HG02588 (cell line): ENCODE data around the gene LTB4R2.

Source experiments
- ATAC-seq: cut with Tn5 transposase; IDR thresholded peaks from one replicate; pipeline ENCODE4 v1.9.1; 2021; ENCODE audit warnings: mild to moderate bottlenecking, moderate library complexity; ENCODE audit not compliant: unreplicated experiment

The LTB4R2 gene

DNA sequence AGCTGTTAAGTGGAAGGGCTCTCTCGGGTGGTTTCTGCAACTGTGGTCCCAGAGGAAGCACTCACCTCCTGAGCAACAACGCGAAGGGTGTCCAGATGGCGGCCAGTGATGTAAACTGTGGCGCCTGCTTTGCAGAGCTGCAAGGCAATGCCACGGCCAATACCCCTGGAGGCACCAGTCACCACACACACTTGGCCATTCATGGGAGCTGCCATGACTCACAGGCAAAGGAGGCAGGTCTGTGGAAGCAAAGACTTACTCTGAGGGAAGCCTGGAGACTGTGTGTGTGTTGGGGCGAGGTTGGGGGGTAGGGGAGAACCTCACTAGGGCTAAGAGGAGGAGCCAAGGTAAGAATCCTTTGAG, 11.1 kb upstream of the LTB4R2 start:
- no peak for ATAC-seq

DNA sequence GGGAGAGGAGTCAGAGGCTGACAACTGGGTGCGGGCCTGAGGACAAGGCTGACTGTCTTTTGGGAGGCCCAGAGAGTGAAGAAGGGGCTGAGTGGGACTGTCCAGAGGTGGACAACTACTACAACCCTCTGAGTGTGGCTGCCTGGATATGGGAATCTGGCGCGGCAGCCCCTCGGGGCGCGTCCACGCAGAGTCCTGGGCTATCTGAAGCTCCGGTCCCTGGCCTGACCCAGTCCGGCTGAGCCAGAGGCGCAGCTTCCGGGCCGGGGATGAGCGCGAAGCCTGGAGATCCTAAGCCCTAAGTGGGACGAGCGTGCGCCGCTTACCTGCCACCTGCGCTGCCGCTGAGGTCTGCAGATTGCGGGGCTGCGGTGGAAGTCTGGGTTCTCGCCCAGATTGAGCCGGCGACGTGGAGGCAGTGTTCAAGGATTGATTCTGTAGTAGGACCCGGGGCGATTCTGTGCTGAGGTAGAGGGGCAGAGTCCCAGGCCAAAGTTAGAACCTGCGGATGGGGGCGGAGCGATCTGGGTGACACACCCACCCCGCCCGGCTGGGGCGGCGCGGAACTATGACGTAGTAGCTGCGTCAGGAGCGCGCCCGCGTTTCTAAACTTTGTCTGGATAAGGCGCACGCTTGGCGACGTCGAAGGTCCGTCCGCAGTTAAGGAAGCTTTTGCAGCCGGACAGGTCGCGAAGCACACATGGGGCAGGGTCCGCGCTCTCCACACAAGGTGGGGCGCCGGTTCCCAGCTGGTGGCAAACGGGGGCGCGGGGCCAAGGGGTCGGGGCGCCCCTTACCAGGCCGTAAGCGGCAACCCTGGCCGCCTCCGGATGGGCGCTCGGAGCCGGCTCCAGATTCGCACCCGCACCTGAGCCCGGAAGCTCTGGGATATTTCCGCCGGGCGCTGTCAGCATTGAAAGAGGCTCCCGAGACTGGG, 10.4 kb upstream of the LTB4R2 start, which contains the start of the genes DHRS1 and NOP9:
DHRS1 (minus strand) TSS at position 526 of the 937 bp plus-strand sequence. CDS start 674 bp downstream, outside the sequence.
NOP9 (plus strand) TSS at position 596 of the 937 bp plus-strand sequence; CDS start at position 701, 105 bp downstream.
- ATAC-seq: peak; percentile 59

DNA sequence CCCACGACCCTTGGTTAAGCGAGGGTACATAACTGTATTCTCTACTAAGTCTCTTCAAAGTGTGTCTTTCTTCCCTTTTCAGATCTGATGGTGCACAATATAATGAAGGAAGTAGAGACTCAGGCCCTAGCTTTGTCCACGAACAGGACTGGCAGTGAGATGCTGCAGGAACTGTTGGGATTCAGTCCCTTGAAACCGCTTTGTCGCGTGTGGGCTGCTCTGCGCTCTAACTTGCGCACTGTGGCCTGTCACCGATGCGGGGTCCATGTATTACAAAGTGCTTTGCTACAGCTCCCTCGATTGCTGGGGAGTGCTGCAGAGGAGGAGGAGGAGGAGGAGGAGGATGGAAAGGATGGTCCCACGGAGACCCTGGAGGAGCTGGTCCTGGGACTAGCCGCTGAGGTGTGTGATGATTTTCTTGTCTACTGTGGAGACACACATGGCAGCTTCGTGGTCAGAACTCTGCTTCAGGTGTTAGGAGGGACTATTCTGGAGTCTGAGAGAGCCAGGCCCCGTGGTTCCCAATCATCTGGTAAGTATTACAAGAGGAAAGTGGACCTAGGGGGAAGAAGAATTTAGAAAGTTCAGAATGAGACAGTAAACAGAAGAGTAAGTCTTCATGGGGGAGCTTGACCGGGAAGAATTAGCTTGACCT, 9.5 kb upstream of the LTB4R2 start:
- no peak for ATAC-seq

DNA sequence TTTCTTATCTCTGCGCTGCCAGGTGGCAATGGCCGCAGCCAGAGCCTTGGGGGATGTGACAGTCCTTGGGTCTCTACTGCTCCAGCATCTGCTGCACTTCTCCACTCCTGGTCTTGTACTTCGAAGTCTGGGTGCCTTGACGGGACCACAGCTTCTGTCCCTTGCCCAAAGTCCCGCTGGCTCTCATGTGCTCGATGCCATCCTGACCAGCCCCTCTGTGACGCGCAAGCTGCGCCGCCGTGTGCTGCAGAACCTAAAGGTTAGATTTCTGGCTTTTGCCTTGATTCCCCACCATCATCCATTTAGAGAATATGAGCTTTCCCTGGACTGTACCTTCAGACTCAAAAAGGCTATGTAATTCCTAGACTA, 5.9 kb upstream of the LTB4R2 start:
- no peak for ATAC-seq

DNA sequence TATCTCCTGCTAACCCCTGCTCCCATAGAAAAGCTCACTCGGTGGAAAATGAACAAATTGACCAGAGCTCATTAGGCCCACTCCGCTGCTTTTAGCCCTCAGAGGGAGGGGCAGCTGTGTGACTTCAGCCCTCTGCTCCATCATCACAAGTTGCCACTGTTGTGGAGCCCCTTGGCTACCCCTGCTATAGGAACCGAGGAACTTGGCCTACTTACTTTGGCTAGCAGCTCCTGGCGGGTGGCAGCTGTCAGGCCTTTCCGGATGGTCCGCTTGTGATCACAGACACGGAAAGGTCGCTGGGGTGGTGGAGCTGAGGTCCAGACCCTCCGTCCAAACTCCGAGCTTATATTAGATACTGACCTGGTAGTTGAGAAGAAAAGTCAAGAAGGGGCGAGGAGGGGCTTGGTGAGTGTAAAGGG, 2.8 kb upstream of the LTB4R2 start:
- no peak for ATAC-seq

DNA sequence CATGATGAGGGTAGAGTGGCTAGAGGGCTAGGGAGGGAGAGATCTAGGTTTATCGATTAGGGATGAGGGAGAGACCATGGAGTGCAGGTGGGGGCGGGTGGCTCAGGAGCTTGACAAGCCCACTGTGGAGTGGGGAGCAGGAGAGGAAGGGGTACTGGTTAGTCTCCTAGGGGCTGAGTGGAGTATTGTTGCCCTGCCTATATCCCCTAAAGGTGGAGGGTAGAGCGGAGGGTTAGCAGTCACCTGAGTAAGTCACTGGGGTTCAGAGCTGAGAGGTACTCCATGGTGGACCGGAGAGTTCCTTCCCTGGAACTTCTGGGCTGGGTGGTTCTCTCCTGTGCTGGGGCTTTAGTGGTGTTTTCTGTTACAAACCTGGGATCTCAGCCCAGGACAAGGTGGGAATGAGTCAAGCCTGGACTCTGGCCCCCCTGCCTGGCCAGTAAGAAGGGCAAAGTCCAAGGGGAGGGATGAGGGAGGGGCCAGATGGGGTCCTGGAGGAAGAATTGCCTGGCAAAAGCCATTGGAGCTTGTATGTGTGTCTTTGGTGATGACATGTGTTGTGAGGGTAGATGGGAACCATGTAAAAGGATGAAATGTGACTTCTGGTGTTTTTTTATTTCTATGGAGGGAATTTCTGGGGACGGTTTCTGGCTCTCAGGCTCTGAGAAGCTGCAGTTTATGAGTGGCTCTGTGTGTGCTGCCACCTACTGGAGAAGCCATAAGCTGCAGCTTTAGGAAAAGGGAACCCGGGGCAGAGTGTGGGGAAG, 2.2 kb upstream of the LTB4R2 start, which contains the start of gene CIDEB:
CIDEB (minus strand) TSS at position 403 of the 767 bp plus-strand sequence; CDS start at position 284, 119 bp downstream.
- no peak for ATAC-seq

DNA sequence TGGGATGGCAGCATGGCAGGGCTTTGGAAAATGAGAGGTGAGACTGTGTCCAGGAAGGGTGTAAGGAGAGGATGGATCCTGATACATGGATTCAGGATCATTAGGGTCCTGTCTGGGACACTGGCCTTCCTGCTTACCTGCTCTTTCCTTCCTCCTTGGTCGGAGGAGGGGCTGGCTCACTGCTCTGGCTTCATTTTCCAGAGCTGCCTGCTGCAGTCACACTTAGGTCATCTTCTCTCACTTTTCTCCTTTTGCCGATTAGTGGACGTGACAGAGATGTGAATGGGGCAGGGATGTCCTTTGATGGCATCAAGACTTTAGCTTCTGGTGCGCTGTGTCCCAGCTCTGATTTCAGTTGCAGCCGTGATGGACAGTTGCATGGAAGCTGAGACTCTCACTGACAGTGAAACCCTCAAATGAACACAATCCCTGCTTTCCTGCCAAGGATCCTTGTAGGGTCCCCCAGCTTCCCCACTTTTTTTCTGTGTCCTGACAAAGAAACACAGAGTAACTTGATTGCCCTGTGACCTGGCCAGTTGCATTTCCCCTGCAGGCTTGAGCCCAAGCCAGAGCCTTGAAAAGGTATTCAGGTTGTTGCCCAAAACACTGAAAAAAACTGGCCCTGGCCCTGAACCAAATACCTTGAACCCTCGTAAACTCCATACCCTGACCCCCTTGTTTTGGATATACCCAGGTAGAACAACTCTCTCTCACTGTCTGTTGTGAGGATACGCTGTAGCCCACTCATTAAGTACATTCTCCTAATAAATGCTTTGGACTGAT, 1.4 kb upstream of the LTB4R2 start:
- no peak for ATAC-seq

DNA sequence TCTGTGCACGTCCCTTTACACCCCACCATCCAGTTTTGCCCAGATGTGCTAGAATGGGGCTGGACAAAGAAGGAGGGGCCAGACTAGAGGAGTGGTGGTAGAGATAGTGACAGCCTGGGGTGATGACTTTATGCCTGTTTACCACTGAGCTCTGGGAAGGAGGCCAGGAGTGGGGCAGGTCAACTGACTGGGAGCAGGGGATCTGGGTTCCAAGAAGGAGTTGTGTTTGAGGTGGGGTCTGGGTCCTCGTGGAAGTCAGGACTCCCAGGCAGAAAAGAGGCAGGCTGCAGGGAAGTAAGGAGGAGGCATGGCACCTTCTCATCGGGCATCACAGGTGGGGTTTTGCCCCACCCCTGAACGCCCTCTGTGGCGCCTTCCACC, 315 bp downstream of the LTB4R2 start:
- ATAC-seq: no peak

DNA sequence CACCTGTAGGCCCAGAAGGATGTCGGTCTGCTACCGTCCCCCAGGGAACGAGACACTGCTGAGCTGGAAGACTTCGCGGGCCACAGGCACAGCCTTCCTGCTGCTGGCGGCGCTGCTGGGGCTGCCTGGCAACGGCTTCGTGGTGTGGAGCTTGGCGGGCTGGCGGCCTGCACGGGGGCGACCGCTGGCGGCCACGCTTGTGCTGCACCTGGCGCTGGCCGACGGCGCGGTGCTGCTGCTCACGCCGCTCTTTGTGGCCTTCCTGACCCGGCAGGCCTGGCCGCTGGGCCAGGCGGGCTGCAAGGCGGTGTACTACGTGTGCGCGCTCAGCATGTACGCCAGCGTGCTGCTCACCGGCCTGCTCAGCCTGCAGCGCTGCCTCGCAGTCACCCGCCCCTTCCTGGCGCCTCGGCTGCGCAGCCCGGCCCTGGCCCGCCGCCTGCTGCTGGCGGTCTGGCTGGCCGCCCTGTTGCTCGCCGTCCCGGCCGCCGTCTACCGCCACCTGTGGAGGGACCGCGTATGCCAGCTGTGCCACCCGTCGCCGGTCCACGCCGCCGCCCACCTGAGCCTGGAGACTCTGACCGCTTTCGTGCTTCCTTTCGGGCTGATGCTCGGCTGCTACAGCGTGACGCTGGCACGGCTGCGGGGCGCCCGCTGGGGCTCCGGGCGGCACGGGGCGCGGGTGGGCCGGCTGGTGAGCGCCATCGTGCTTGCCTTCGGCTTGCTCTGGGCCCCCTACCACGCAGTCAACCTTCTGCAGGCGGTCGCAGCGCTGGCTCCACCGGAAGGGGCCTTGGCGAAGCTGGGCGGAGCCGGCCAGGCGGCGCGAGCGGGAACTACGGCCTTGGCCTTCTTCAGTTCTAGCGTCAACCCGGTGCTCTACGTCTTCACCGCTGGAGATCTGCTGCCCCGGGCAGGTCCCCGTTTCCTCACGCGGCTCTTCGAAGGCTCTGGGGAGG, 985 bp downstream of the LTB4R2 start, which contains the start of gene LTB4R:
LTB4R (plus strand) TSS at position 857 of the 959 bp plus-strand sequence. CDS start 4,150 bp downstream, outside the sequence.
- ATAC-seq: peak; percentile 53

DNA sequence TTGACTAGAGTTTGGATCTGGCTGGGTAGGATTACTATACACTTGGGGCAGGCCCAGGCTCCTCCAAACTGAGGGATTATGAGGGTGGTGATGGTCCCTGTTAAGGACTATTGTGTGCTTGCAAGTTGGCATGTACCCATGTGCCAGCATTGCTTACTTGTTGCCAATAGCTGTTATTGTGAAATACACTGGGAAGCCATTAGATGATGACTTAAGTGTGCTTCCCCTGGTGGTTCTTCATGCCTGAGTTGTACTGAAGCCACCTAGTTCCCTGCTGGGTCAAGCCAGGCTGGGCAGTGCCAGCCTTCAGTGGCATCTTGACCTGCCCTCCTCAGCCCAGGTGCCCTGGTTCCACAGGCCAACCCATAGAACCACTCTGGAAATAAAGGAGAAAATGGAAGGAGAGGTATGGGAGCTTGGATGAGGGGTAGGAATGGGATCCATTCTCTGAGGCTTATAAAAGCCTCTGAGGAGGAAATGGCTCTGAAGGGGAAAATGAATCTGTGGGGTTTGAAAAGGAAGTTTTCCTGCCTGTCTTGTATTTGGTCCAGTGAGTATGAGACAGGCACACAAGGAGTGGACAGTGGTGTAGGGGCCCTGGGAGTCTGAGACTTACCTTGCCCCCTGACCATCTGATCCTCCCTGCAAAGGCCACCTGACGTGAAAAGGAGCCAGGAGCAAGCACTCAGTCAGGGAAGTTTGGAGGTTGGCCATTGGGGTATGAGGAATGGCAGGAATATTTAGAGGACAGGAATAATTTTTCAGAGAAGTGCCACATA, 2.1 kb downstream of the LTB4R2 start:
- ATAC-seq: no peak

DNA sequence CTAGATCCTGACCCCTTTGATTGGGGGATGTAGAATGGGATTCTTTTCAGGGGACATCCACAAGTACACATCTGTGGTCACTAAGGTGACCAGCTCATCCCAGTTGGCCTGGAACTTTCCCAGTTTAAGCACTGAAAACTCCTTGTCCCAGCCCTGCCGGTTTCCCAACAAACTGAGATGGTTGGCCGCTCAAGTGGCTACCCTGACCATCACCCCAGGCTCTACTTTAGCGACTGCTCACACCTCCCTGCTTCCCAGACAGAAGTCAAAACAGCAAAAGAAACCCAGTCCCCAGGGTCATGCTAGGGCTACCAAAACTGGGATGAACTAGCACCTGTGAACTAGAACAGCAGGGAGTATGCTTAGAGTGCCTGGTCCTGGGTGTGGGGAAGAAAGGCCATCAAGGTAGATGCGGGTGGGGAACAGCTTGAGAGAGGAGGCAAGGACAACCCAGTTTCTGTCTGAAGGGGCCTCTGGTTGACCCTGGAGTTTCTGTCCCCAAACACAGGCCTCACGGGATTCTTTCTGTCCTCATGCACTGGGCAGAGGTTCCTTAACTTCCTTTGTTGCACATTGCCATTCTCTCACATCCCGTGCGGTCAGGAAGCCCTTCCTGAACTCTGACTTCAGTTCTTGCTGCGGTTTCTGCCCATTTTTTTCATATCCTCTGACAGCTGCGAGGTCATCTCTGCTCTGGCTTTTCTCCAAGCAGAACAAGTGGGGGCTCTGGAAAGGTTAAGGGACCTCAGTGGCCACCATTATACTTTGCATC, 3.0 kb downstream of the LTB4R2 start:
- no peak for ATAC-seq

DNA sequence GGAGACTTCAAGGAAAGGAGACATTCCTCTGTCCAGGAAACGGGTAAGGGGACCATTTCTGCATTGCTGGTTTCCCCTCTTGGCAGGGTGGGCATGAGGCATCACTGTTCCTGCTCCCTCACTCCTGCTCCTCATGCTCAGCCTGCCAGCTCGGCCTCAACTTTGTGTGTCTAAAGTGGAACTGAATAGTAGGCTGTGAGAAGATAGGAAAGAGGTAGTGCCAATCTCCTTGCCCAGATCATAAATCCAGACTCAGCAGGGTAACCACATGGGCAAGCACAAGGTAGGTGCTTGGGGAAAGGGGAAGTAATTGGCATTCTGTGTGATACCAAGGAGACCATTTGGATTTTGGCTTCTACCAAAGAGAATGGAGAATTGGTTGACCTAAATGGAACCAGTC, 4.0 kb downstream of the LTB4R2 start:
- ATAC-seq: no peak

DNA sequence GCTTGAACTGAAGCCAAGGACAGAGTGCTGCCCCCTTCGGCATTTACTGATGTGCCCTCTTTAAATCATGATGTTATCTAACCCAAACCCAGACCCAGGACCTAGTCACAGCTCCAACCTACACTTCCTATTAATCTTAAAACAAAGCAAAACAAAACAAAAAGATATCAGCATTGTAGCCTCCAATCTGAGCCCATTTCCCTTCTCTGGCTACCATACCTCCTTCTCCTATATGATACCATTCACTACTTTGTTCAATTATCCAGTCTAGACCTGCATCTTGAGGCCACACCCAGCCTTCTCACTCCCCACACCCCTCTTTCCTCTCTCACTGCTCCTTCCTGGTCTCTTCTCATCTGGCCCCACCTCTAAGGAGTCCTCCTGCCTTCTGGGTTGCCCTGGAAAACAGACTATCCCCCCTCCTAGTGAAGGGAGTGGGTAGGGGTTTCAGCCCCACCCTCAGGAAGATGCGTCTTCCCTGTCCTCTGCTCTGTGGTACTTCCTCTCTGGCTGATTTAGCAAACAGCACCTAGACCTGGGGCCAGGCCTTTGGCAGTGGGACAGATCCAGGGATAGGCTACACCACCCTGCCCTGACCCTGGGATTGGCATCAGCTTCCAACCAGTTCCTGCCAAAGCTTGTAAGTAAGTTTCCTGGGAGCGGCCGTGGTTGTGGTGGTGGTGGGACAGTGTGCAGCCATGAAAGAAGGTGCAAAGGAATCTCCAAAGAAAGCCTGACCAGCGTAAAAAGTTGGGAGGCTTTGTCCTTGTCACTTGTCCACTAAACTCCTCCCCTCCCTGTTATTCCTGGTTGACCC, 4.6 kb downstream of the LTB4R2 start:
- ATAC-seq: no peak

DNA sequence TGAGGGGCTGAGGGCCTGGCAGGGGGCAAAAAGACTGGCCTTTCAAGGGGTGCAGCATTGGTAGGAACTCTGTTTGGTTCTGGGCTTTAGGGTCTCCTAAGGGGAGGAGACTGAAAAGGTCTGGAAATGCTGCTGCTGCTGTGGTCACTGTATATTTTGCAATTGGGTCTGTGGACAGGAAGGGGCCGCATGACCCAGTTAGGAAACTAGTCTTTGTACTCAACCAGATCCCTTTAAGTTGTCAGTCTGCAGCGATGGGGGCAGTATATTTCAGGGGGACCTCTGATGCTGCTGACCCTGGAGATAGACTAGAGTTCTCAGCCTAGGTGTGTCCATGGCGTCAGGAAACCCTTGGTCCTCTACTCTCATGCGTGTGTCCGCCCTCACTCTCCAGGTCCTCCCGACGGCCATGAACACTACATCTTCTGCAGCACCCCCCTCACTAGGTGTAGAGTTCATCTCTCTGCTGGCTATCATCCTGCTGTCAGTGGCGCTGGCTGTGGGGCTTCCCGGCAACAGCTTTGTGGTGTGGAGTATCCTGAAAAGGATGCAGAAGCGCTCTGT, 5.4 kb downstream of the LTB4R2 start:
- ATAC-seq: no peak

DNA sequence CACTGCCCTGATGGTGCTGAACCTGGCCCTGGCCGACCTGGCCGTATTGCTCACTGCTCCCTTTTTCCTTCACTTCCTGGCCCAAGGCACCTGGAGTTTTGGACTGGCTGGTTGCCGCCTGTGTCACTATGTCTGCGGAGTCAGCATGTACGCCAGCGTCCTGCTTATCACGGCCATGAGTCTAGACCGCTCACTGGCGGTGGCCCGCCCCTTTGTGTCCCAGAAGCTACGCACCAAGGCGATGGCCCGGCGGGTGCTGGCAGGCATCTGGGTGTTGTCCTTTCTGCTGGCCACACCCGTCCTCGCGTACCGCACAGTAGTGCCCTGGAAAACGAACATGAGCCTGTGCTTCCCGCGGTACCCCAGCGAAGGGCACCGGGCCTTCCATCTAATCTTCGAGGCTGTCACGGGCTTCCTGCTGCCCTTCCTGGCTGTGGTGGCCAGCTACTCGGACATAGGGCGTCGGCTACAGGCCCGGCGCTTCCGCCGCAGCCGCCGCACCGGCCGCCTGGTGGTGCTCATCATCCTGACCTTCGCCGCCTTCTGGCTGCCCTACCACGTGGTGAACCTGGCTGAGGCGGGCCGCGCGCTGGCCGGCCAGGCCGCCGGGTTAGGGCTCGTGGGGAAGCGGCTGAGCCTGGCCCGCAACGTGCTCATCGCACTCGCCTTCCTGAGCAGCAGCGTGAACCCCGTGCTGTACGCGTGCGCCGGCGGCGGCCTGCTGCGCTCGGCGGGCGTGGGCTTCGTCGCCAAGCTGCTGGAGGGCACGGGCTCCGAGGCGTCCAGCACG, 6.1 kb downstream of the LTB4R2 start:
- no peak for ATAC-seq

DNA sequence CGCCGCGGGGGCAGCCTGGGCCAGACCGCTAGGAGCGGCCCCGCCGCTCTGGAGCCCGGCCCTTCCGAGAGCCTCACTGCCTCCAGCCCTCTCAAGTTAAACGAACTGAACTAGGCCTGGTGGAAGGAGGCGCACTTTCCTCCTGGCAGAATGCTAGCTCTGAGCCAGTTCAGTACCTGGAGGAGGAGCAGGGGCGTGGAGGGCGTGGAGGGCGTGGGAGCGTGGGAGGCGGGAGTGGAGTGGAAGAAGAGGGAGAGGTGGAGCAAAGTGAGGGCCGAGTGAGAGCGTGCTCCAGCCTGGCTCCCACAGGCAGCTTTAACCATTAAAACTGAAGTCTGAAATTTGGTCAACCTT, 6.6 kb downstream of the LTB4R2 start:
- no peak for ATAC-seq
